ENCODE results near the gene MECP2.

DNA sequence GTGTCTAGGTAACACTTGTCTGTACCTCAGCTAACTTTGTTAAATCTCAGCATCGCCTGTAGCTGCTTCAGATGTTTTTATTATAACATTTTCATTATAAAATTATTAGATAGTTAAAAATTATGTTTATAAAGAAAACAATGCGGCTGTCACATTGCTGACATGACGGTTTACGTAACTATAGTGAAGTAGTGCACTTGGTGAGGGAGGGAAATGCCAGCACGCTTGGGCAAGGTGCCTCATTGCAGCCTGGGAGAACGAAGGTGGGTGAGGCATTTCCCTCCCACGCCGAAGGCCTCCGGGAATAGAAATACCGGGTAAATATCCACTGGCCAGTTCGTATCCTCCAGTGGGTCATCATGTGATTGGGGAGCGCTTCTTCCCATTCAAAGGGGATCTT, 109.0 kb downstream of the MECP2 start:
- TF ChIP-seq, protein P1, sequence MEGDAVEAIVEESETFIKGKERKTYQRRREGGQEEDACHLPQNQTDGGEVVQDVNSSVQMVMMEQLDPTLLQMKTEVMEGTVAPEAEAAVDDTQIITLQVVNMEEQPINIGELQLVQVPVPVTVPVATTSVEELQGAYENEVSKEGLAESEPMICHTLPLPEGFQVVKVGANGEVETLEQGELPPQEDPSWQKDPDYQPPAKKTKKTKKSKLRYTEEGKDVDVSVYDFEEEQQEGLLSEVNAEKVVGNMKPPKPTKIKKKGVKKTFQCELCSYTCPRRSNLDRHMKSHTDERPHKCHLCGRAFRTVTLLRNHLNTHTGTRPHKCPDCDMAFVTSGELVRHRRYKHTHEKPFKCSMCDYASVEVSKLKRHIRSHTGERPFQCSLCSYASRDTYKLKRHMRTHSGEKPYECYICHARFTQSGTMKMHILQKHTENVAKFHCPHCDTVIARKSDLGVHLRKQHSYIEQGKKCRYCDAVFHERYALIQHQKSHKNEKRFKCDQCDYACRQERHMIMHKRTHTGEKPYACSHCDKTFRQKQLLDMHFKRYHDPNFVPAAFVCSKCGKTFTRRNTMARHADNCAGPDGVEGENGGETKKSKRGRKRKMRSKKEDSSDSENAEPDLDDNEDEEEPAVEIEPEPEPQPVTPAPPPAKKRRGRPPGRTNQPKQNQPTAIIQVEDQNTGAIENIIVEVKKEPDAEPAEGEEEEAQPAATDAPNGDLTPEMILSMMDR (conservative IDR thresholded peaks at IDR 0.05 in 1 of 2, IDR thresholded peaks at IDR 0.05 in 1 of 2; ENCODE audit: low read depth in 1 of 2, low read length in 2 of 2): no peak
- TF ChIP-seq EZH2 (IDR thresholded peaks at IDR 0.05; ENCODE audit: low read length, missing control alignments): no peak

All from fibroblast of lung (primary cell).